K562 (cell line): ENCODE data around the gene RABL6. TPM values are rescaled to one million over a fixed set of nuclear protein-coding genes. Genes with fewer than 3 reads are reported as not detected.
A peak's percentile ranks its signal among the peaks of the same experiment; 100 is the strongest.

Experiments used
- CCNT2 ChIP-seq: IDR thresholded peaks from 2 replicates; pipeline ENCODE4 v1.6.1; 2011; ENCODE audit warnings: borderline replicate concordance, low read depth, mild to moderate bottlenecking, moderate library complexity, mixed read lengths, low read length; ENCODE audit not compliant: insufficient read length; ENCODE audit errors: extremely low read depth
- CREB3L1 ChIP-seq: fragments of 450-650 bp; IDR thresholded peaks from 2 replicates; pipeline ENCODE4 v1.6.1; 2014; ENCODE audit warnings: low read depth, mild to moderate bottlenecking, moderate library complexity, borderline replicate concordance
- POLR2G ChIP-seq: fragments of 200-400 bp; formaldehyde crosslinking; IDR thresholded peaks from 2 replicates; pipeline ENCODE4 v1.6.1; 2017; ENCODE audit warnings: low read depth, mild to moderate bottlenecking, antibody characterized with exemption, low read length, moderate library complexity
- POLR3A ChIP-seq: IDR thresholded peaks from 2 replicates; pipeline ENCODE4 v1.6.1; 2011; ENCODE audit warnings: borderline replicate concordance, mild to moderate bottlenecking, moderate library complexity; ENCODE audit not compliant: insufficient read length, insufficient read depth; ENCODE audit errors: extremely low read depth
- RBM22 ChIP-seq: fragments of 200-400 bp; formaldehyde crosslinking; IDR thresholded peaks from 2 replicates; pipeline ENCODE4 v1.6.1; 2018; ENCODE audit warnings: low read length, low read depth; ENCODE audit not compliant: poor library complexity, severe bottlenecking
- polyA plus RNA-seq, 8 experiments: library from polyadenylated mRNA; depleted of rRNA in 4 of 8; stranded (reverse) in 5 of 8; unstranded in 3 of 8; fragments of >200 nt; fragmentation: Nextera tagmentation in 2 of 8; fragmentation: Illumina TruSeq in 1 of 8; extraction: Ambion mirVana in 2 of 8; extraction: Trizol in 1 of 8; gene quantifications; 2 replicates each; pipeline versions ENCODE4 v1.2.1 to v1.2.3, GENCODE V29; 2011 to 2014; ENCODE audit warnings: inconsistent platforms in 1 of 8, missing spikeins in 1 of 8
- total RNA-seq, 7 experiments: library from RNA; depleted of rRNA in 6 of 7; stranded (reverse); fragments of >200 nt in 6 of 7; fragmentation: Illumina TruSeq in 2 of 7; extraction: Trizol in 2 of 7; gene quantifications; 2 replicates each; pipeline versions ENCODE4 v1.2.1 to v1.2.3, GENCODE V29; 2011 to 2021; ENCODE audit warnings: low replicate concordance in 1 of 7
- TF ChIP-seq, protein P1 (sequence below): fragments of 450-650 bp; IDR thresholded peaks from 2 replicates; pipeline ENCODE4 v1.6.1; 2018; ENCODE audit not compliant: partially characterized antibody

RABL6 gene
- total and polyA plus RNA-seq, 9 of the 15 experiments (the other 6 are each of a cell fraction or from before 2014, with no cell fraction given) = 5.6 to 181 (median 84.5) TPM

GRCh38 chr9:136799854-136800657 lies 7.7 kb upstream of the RABL6 start (continued):
- TF ChIP-seq, protein P1, sequence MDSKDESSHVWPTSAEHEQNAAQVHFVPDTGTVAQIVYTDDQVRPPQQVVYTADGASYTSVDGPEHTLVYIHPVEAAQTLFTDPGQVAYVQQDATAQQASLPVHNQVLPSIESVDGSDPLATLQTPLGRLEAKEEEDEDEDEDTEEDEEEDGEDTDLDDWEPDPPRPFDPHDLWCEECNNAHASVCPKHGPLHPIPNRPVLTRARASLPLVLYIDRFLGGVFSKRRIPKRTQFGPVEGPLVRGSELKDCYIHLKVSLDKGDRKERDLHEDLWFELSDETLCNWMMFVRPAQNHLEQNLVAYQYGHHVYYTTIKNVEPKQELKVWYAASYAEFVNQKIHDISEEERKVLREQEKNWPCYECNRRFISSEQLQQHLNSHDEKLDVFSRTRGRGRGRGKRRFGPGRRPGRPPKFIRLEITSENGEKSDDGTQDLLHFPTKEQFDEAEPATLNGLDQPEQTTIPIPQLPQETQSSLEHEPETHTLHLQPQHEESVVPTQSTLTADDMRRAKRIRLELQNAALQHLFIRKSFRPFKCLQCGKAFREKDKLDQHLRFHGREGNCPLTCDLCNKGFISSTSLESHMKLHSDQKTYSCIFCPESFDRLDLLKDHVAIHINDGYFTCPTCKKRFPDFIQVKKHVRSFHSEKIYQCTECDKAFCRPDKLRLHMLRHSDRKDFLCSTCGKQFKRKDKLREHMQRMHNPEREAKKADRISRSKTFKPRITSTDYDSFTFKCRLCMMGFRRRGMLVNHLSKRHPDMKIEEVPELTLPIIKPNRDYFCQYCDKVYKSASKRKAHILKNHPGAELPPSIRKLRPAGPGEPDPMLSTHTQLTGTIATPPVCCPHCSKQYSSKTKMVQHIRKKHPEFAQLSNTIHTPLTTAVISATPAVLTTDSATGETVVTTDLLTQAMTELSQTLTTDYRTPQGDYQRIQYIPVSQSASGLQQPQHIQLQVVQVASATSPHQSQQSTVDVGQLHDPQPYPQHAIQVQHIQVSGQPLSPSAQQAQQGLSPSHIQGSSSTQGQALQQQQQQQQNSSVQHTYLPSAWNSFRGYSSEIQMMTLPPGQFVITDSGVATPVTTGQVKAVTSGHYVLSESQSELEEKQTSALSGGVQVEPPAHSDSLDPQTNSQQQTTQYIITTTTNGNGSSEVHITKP = peak; percentile 51
- TF ChIP-seq RBM22 (peak; percentile 87), CREB3L1 (no peak), CCNT2 (peak; percentile 63), POLR3A (no peak), POLR2G (peak; percentile 79)
